Skin of body (tissue), 3 donors: ENCODE measurements around the gene KLHL3. TPM values are rescaled to one million over a fixed set of nuclear protein-coding genes. Genes with fewer than 3 reads are reported as not detected.

Experiments
- DNase-seq: peaks from one replicate; lab custom pipeline; 2025; lab: John Stamatoyannopoulos, UW
- small RNA-seq: library from RNA; depleted of rRNA; stranded (forward); fragments of <200 nt; gene quantifications from one replicate; pipeline ENCODE3, GENCODE V24; 2014; ENCODE audit warnings: low replicate concordance
- total RNA-seq: library from RNA; depleted of rRNA; stranded (reverse); fragments of >200 nt; gene quantifications from one replicate; pipeline ENCODE4 v1.2.3, GENCODE V29; 2014

Gene KLHL3
- total RNA-seq, 1 donor from 2014 or later: 6.2 TPM

DNA sequence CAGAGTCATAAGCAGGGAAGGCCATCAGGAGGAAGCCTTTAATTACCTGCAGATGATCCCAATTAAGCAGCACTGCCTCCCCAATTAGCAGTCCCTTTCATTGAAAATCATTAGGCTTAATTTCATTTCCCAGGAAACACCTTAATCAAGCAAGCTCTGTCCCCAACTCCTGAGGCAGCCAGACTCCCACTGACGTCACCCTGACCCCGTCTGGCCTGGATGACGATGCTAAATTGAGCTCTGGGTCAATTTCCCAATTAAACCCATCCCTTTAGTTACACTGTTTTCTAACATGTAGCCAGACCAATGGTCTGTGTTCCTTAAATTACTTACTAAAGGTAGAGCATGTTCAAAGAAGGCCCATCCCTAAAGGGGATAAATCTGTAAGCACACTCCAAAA is 152.8 kb downstream of the KLHL3 start:
- DNase-seq: no peak

DNA sequence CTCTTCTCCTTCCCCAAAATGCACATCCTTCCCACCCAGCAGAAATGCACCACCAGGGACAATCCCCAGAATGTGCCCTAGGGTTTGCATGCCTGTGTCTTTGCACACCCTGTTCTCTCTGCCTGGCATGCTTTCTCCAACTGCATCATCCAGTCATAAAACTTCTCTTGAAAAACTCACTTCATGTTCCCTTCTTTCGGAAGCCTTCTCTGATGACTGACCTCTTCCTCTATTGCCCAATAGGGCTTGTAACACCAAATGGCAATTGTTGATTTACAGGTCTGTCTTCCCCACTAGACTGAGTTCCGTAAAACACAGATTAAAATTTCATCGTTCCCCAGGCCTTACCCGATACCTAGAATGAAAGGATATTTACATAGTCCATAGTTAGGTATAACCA is 153.7 kb downstream of the KLHL3 start:
- DNase-seq: no peak

DNA sequence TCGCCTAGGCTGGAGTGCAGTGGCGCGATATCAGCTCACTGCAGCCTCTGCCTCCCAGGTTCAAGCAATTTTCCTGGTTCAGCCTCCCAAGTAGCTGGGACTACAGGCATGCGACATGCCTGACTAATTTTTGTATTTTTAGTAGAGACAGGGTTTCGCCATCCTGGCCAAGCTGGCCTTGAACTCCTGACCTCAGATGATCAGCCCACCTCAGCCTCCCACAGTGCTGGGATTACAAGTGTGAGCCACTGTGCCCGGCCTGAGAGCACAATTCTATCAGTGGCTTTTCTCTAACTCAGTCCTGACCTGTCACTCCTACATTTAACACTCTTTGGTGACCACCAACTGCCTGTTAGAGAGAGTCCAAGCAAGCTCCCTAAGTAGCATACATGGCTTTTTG is 154.1 kb downstream of the KLHL3 start:
- no peak for DNase-seq

DNA sequence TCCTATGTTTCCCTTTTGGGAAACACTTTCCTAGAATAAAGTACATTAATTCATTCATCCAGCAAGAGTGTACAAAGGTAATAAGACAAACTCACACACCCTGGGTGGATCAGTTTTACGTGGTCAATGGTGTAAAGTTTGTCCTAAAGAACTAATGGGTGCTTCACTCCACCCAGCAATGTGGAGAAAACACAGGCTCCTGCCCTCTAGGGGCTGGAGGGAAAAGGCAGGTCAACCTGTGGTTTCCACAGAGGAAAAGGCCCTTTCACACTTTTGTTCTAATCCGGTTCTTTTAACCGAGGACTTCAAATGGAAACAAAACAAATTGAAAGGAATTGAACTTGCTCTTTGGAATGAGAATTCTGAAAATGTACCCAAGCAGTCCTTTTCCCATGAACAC is 155.9 kb downstream of the KLHL3 start:
- no peak for DNase-seq

DNA sequence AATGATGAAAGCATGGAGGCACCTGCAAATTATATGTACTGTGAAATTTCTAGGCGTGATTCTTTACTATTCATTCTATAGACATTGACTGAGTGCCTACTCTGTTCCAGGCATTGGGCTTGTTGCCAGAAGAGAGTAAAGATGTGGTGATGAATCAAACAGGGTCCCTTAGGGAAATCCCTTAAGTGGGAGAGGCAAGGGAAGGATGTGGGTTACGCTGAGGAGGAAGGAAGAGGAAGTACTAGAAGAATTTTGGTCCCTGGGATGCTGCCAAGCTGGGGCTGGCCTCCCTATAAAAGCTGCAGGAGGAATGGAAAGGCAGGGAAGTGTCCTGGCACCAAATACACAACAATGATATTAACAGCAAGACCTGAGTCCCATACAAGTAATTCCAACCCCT is 160.0 kb downstream of the KLHL3 start:
- no peak for DNase-seq

DNA sequence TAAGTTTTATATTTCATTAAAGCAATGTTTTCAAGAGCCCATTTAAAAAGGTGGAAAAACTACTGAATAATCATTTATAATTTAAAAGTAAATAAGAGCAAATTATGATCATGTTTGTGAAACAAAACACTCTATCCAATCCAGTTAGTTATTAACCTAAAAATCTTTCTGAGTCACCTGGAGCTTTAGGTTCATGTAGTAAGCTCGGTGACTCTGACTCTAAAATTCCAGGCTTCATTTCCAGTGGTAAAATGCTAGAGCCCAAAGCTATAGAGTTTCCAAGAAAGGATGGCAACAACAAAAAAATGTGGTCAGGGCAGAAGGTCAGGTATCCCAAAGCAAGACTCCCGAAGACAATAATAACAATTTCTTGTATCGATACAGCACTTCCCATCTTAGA is 160.7 kb downstream of the KLHL3 start:
- no peak for DNase-seq

DNA sequence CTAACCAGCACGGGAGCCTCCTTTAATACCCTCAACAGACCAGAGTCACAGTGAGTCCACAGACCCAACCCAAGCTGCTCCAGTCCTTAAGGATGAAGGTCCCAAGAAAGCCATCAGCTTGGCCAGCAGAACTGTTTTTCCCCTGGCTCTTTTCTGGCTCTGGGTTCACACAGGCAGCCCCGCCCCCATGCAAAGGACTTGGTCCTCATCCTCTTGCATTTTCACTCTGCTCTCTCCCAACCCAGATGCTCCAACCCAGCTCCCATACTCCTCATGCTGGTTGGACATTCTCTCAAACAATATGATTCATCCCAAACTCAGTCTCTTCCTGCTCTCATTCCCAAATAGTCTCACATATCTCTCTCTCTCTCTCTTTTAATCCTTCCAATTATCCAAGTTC is 162.5 kb downstream of the KLHL3 start:
- DNase-seq: no peak

DNA sequence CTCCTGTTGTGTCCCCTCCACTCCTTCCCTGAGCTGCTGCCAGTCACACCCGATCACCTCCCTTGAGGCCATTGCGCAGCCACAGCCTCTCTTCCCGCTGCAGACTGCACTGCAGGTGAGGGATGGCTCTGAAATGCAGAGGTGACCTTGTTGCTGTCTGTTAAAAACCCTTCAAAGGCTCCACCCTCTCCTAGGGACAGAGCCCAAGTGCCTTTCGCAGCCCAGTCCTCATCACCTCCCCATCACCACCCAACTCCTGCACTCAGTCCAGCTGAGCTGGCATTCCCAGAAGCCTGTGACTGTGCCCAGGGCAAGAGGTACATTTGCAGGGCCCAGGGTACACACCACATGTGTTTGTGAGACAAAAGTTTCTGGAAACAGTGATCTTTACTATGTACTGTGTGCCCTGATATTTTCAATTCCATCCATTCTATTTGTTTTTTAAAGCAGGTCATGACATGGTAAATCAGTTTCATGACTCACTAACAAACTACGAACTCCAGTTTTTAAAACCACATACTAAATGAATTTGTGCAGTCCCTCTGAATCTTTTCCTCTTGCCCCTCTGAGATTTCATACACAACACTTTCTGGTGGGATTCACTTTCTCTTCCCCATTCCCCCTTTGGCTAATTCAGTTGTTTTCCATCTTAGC is 163.7 kb downstream of the KLHL3 start:
- DNase-seq: no peak

DNA sequence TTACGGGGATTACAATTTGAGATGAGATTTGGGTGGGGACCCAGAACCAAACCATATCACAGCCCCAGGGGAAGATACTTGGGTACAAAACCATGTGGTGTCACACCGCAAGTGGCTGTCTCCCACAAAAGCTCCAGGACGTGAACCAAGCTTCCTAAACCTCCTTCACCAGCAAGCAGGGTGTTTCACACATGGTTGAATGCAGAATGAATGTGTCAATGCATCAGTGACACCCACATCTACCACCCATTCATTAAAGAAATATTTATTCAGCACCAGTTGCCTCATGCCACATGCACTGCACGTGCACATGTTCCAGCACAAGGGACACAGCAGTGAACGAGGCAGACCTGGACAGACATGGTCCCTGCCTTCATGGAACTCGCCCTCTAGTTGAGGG is 165.8 kb downstream of the KLHL3 start:
- no peak for DNase-seq

Small RNA genes within 50 kb of the gene (small RNA-seq; reads per million reads assigned to genes)
- 22.6 reads per million, percentile 94 among the genes with 10 or more reads in this experiment for gene MIR874

Other genes starting within 250 kb of the KLHL3 start
- gene SPOCK1, start 236.8 kb downstream of the KLHL3 start, total RNA-seq: 7.0 TPM
- gene HNRNPA0, start 18.3 kb upstream of the KLHL3 start, total RNA-seq: 17.8 TPM
- gene MYOT, start 131.8 kb upstream of the KLHL3 start, total RNA-seq: 26.8 TPM
- 0.10 TPM for gene PKD2L2, start 153.4 kb upstream of the KLHL3 start, total RNA-seq